H9 (cell line): ENCODE measurements around the gene TMCC3. TPM values are rescaled to one million over a fixed set of nuclear protein-coding genes. Genes with fewer than 3 reads are reported as not detected.

Experiments
- DNase-seq: peaks from one replicate; pipeline ENCODE4 v3.0.0-alpha.2; 2017
- H2AFZ ChIP-seq: one replicate; pipeline ENCODE4 v1.6.1; 2013; ENCODE audit warnings: mild to moderate bottlenecking, low read length, control low read depth, moderate library complexity
- H2AK5ac ChIP-seq: 2 replicates; pipeline ENCODE4 v1.6.1; 2013; ENCODE audit warnings: low read length, control low read depth, mixed read lengths; ENCODE audit not compliant: insufficient read length
- H2BK120ac ChIP-seq: one replicate; pipeline ENCODE4 v1.6.1; 2013; ENCODE audit warnings: low read depth, mild to moderate bottlenecking, low read length, control low read depth, inconsistent platforms; ENCODE audit not compliant: poor library complexity, severe bottlenecking
- H2BK12ac ChIP-seq: 2 replicates; pipeline ENCODE4 v1.6.1; 2013; ENCODE audit warnings: low read length, control low read depth, mixed read lengths, low read depth; ENCODE audit not compliant: insufficient read length
- H2BK15ac ChIP-seq: 2 replicates; pipeline ENCODE4 v1.6.1; 2013; ENCODE audit warnings: low read depth, low read length, control low read depth
- H2BK20ac ChIP-seq: one replicate; pipeline ENCODE4 v1.6.1; 2013; ENCODE audit warnings: low read depth, mild to moderate bottlenecking, low read length, control low read depth, inconsistent platforms; ENCODE audit not compliant: poor library complexity, severe bottlenecking
- H2BK5ac ChIP-seq: 2 replicates; pipeline ENCODE4 v1.6.1; 2013; ENCODE audit warnings: low read length, control low read depth, mixed read lengths; ENCODE audit not compliant: insufficient read length
- H3K14ac ChIP-seq: 2 replicates; pipeline ENCODE4 v1.6.1; 2013; ENCODE audit warnings: low read length, control low read depth; ENCODE audit not compliant: insufficient read depth
- H3K18ac ChIP-seq: 2 replicates; pipeline ENCODE4 v1.6.1; 2013; ENCODE audit warnings: low read depth, mild to moderate bottlenecking, mixed read lengths, low read length, control low read depth; ENCODE audit not compliant: insufficient read length
- H3K23ac ChIP-seq: 2 replicates; pipeline ENCODE4 v1.6.1; 2013; ENCODE audit warnings: low read length, control low read depth, mixed read lengths, low read depth; ENCODE audit not compliant: insufficient read length
- H3K23me2 ChIP-seq: 2 replicates; pipeline ENCODE4 v1.6.1; 2013; ENCODE audit warnings: low read depth, mild to moderate bottlenecking, mixed read lengths, low read length, control low read depth; ENCODE audit not compliant: insufficient read length, poor library complexity, severe bottlenecking
- H3K27ac ChIP-seq: 2 replicates; pipeline ENCODE4 v1.5.1; 2013; ENCODE audit warnings: low read length, control low read depth, mixed read lengths, low read depth; ENCODE audit not compliant: insufficient read length
- H3K27me3 ChIP-seq: 2 replicates; pipeline ENCODE4 v1.6.1; 2013; ENCODE audit warnings: low read length, control low read depth, inconsistent platforms; ENCODE audit not compliant: insufficient read depth
- H3K4ac ChIP-seq: 2 replicates; pipeline ENCODE4 v1.6.1; 2013; ENCODE audit warnings: low read depth, mild to moderate bottlenecking, control low read depth, inconsistent platforms, low read length, moderate library complexity
- H3K4me1 ChIP-seq: 2 replicates; pipeline ENCODE4 v1.6.1; 2013; ENCODE audit warnings: low read length, control low read depth, inconsistent platforms; ENCODE audit not compliant: insufficient read depth
- H3K4me2 ChIP-seq: 2 replicates; pipeline ENCODE4 v1.6.1; 2013; ENCODE audit warnings: low read length, control low read depth, mixed read lengths; ENCODE audit not compliant: insufficient read length, insufficient read depth
- H3K56ac ChIP-seq: 2 replicates; pipeline ENCODE4 v1.6.1; 2013; ENCODE audit warnings: low read depth, mild to moderate bottlenecking, mixed read lengths, low read length, control low read depth; ENCODE audit not compliant: insufficient read length
- H3K79me1 ChIP-seq: 2 replicates; pipeline ENCODE4 v1.6.1; 2013; ENCODE audit warnings: low read depth, mild to moderate bottlenecking, moderate library complexity, low read length, control low read depth, inconsistent platforms; ENCODE audit not compliant: insufficient read depth, poor library complexity, severe bottlenecking
- H3K79me2 ChIP-seq: 2 replicates; pipeline ENCODE4 v1.6.1; 2013; ENCODE audit warnings: low read length, control low read depth, inconsistent platforms; ENCODE audit not compliant: insufficient read depth
- H3K9ac ChIP-seq: 2 replicates; pipeline ENCODE4 v1.6.1; 2013; ENCODE audit warnings: low read length, control low read depth, mixed read lengths; ENCODE audit not compliant: insufficient read length; ENCODE audit errors: extremely low read depth
- H3K9me3 ChIP-seq: one replicate; pipeline ENCODE4 v1.6.1; 2013; ENCODE audit warnings: low read depth, low read length, inconsistent platforms; ENCODE audit not compliant: control insufficient read depth
- H3T11ph ChIP-seq: one replicate; pipeline ENCODE4 v1.6.1; 2013; ENCODE audit warnings: mild to moderate bottlenecking, low read length, control low read depth, inconsistent platforms
- H4K20me1 ChIP-seq: one replicate; pipeline ENCODE4 v1.6.1; 2013; ENCODE audit not compliant: control insufficient read depth, insufficient read length, insufficient read depth
- H4K5ac ChIP-seq: 2 replicates; pipeline ENCODE4 v1.6.1; 2013; ENCODE audit warnings: low read depth, mild to moderate bottlenecking, mixed read lengths, low read length, control low read depth; ENCODE audit not compliant: insufficient read length
- H4K8ac ChIP-seq: replicated peaks from 2 replicates; pipeline ENCODE4 v1.6.1; 2013; ENCODE audit warnings: low read length, control low read depth, mixed read lengths, low read depth; ENCODE audit not compliant: insufficient read length
- H4K91ac ChIP-seq: 2 replicates; pipeline ENCODE4 v1.6.1; 2013; ENCODE audit warnings: low read depth, mild to moderate bottlenecking, moderate library complexity, mixed read lengths, low read length, control low read depth; ENCODE audit not compliant: insufficient read length
- H3K27ac Mint-ChIP-seq, 3 experiments: 2 replicates in 2 of 3; 3 replicates in 1 of 3; pipeline ENCODE4 v1.8.0; 2020 to 2021; ENCODE audit warnings: mixed read lengths in 3 of 3, mild to moderate bottlenecking in 1 of 3, moderate library complexity in 1 of 3
- H3K27me3 Mint-ChIP-seq: 2 replicates; pipeline ENCODE4 v1.8.0; 2021; ENCODE audit warnings: low read depth, mild to moderate bottlenecking, moderate library complexity, mixed read lengths
- H3K36me3 Mint-ChIP-seq, 3 experiments: 2 replicates in 2 of 3; 3 replicates in 1 of 3; pipeline ENCODE4 v1.8.0; 2020 to 2021; ENCODE audit warnings: low read depth in 3 of 3, mixed read lengths in 3 of 3; ENCODE audit not compliant: insufficient read depth in 1 of 3
- H3K4me1 Mint-ChIP-seq, 2 experiments: 2 replicates each; pipeline ENCODE4 v1.8.0; 2020; ENCODE audit warnings: mixed read lengths in 2 of 2
- H3K4me3 Mint-ChIP-seq, 2 experiments: 2 replicates in 1 of 2; 3 replicates in 1 of 2; pipeline ENCODE4 v1.8.0; 2020 to 2021; ENCODE audit warnings: mild to moderate bottlenecking in 2 of 2, mixed read lengths in 2 of 2, moderate library complexity in 1 of 2
- H3K9me3 Mint-ChIP-seq, 2 experiments: 2 replicates in 1 of 2; 3 replicates in 1 of 2; pipeline ENCODE4 v1.8.0; 2020; ENCODE audit warnings: mild to moderate bottlenecking in 2 of 2, mixed read lengths in 2 of 2, moderate library complexity in 1 of 2
- CTCF ChIP-seq: fragments of 200-600 bp; sonication (generic); conservative IDR thresholded peaks from 3 replicates; pipeline ENCODE4 v1.8.0; 2021; ENCODE audit warnings: antibody characterized with exemption, mild to moderate bottlenecking
- WGBS: extraction: QIAGEN DNeasy Blood & Tissue Kit; methylation state at CpG from one replicate; pipeline ENCODE4 v1.1.7; 2013; ENCODE audit warnings: missing lambda C conversion rate, low lambda C conversion rate, mixed read lengths; ENCODE audit not compliant: insufficient read length; ENCODE audit errors: extremely low coverage; 5-methylcytosine and 5-hydroxymethylcytosine counted together
- total RNA-seq: library from RNA; stranded (reverse); gene quantifications from 2 replicates; pipeline ENCODE4 v1.2.1, GENCODE V29; 2021

The TMCC3 gene
- total RNA-seq, 1 experiment from 2014 or later: 0.87 TPM

GRCh38 chr12:94679554-94680195 lies 29.3 kb upstream of the TMCC3 start:
- Histone ChIP-seq H3K18ac (no peak overlapping the region), H3K56ac (no peak overlapping the region), H3K23ac (no peak overlapping the region), H2BK5ac (no peak overlapping the region), H2AK5ac (no peak overlapping the region), H2AFZ (no peak overlapping the region), H3K4me2 (no peak overlapping the region), H4K20me1 (no peaks in the 10 kb centered on the region), H3K27me3 (no peaks in the 10 kb centered on the region), H4K5ac (no peak overlapping the region), H3K23me2 (no peaks in the 10 kb centered on the region), H3K4ac (no peak overlapping the region), H2BK120ac (no peak overlapping the region), H2BK12ac (no peak overlapping the region), H3K27ac (no peak overlapping the region), H3K9me3 (no peaks in the 10 kb centered on the region), H3K79me1 (no peaks in the 10 kb centered on the region), H3K79me2 (no peaks in the 10 kb centered on the region), H4K91ac (no peak overlapping the region), H3K4me1 (peaks cover 6% of the 10 kb centered on the region; the same call in 1 of the 2 replicates), H2BK20ac (no peak overlapping the region), H2BK15ac (no peak overlapping the region), H3K9ac (no peak overlapping the region), H3K14ac (no peak overlapping the region), H4K8ac (no peak overlapping the region), H3T11ph (no peak overlapping the region)
- Mint-ChIP-seq H3K9me3 (peaks cover 6 to 7% of the 10 kb centered on the region in 2 experiments; a peak in 4 of 5 replicates), H3K4me3 (no peak overlapping the region; a peak in 1 of 5 replicates), H3K36me3 (peaks cover 0 to 7% (median 2%) of the 10 kb centered on the region in 3 experiments; a peak in 4 of 7 replicates), H3K27me3 (0 out of 2 replicates have a peak, but pooled peaks cover 2% of the 10 kb centered on the region), H3K4me1 (peaks cover 17 to 22% of the 10 kb centered on the region in 2 experiments), H3K27ac (no peak overlapping the region)
- WGBS: no CpG with 5 or more reads among the region's 4 CpGs
- peak; percentile 44 for DNase-seq
- TF ChIP-seq CTCF: no peak
